Stomach smooth muscle (tissue), 2 donors: ENCODE results near the gene PDZD2.
"Not testable (repeated sequence)": the region's sequence is repeated elsewhere in the genome, so short reads cannot be mapped to it uniquely, and the experiment has no call there.

Source experiments
- H3K27ac ChIP-seq: one replicate; pipeline ENCODE4 v1.7.0; 2013; ENCODE audit warnings: mild to moderate bottlenecking, low read length, inconsistent platforms
- H3K27me3 ChIP-seq, 2 donors: one replicate each; pipeline ENCODE4 v1.7.0; 2013; ENCODE audit warnings: low read length in 2 of 2; ENCODE audit not compliant: insufficient read depth in 2 of 2, control insufficient read depth in 1 of 2
- H3K36me3 ChIP-seq, 2 donors: one replicate each; pipeline ENCODE4 v1.7.0; 2013; ENCODE audit warnings: low read length in 2 of 2; ENCODE audit not compliant: control insufficient read depth in 2 of 2, insufficient read depth in 2 of 2
- H3K4me1 ChIP-seq: one replicate; pipeline ENCODE4 v1.7.0; 2013; ENCODE audit warnings: low read length; ENCODE audit not compliant: control insufficient read depth, insufficient read depth
- H3K4me3 ChIP-seq, 2 donors: one replicate each; pipeline ENCODE4 v1.7.0; 2013; ENCODE audit warnings: low read length in 2 of 2
- H3K9ac ChIP-seq, 2 donors: one replicate each; pipeline ENCODE4 v1.7.0; 2013; ENCODE audit warnings: low read length in 2 of 2, mild to moderate bottlenecking in 1 of 2
- H3K9me3 ChIP-seq, 2 donors: one replicate each; pipeline ENCODE4 v1.7.0; 2013; ENCODE audit warnings: low read length in 2 of 2; ENCODE audit not compliant: control insufficient read depth in 2 of 2
- donor health status: healthy.
- donor health status: Pancreatic carcinoma.

Gene PDZD2

GRCh38 chr5:32116574-32117313 is 477.8 kb downstream of the PDZD2 start:
- Histone ChIP-seq H3K27me3 (no peaks in the 10 kb centered on the region), H3K27ac (no peak overlapping the region), H3K4me1 (no peaks in the 10 kb centered on the region), H3K9ac (no peak overlapping the region), H3K9me3 (no peaks in the 10 kb centered on the region), H3K4me3 (no peak overlapping the region), H3K36me3 (peaks cover 17% of the 10 kb centered on the region in 2 donors)

DNA sequence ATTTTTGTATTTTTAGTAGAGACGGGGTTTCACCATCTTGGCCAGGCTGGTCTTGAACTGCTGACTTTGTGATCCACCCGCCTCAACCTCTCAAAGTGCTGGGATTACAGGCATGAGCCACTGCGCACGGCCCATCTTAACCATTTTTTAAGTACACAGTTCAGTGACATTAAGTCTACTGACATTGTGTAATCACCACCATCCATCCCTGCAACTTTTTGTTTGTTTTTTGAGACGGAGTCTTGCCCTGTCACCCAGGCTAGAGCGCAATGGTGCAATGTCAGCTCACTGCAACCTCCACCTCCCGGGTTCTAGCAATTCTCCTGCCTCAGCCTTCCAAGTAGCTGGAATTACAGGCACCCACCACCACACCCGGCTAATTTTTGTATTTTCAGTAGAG is 480.0 kb downstream of the PDZD2 start:
- H3K9ac ChIP-seq, H3K4me1 ChIP-seq, H3K27me3 ChIP-seq, H3K9me3 ChIP-seq, H3K27ac ChIP-seq, H3K4me3 ChIP-seq: not testable (repeated sequence)
- H3K36me3 ChIP-seq, result peaks cover 6 to 11% of the 10 kb centered on the region in 2 donors

GRCh38 chr5:32123058-32123805 is 484.3 kb downstream of the PDZD2 start:
- H3K4me3 ChIP-seq, result no peak overlapping the region
- peaks cover 7 to 10% of the 10 kb centered on the region in 2 donors for H3K36me3 ChIP-seq
- no peak overlapping the region for H3K27ac ChIP-seq
- H3K27me3 ChIP-seq, result no peaks in the 10 kb centered on the region
- no peaks in the 10 kb centered on the region for H3K4me1 ChIP-seq
- H3K9me3 ChIP-seq, result no peaks in the 10 kb centered on the region
- H3K9ac ChIP-seq, result no peak overlapping the region

DNA sequence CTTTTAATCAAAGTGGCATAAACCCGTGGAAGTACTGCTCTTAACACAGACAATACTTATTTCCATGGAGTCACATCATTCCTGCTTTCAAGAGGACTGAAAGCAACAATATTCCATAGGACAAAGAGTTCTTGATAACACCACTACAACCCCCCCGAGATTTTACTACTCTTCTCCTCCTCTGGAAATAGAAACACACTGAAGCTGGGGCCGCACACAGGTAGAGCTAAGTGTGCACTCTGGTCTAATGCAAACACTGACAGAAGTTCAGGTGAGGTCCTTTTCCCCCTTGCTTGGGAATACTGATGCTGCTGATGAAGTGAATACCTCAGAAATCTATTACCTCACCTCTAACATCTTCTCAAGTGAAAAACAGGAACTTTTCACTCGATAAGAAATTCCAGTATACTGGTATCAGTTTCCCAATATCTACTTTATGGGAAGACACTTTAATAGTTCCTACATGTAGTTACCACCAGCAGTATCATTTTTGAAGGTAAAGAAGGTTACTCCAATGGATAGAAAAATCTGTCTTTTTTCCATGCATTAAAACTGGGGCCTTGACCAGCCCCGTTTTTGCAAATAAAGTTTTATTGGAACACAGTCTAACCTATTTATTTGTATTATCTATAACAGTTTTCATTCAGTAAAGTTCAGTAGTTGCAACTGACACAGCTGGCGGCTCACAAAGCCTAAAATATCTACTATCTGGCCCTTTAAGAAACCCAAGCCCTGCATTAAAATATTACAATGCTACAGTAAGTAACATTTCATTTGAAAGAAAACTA is 485.2 kb downstream of the PDZD2 start:
- H3K36me3 ChIP-seq, result peaks cover 7 to 10% of the 10 kb centered on the region in 2 donors
- no peak overlapping the region for H3K9ac ChIP-seq
- H3K27me3 ChIP-seq, result no peaks in the 10 kb centered on the region
- H3K27ac ChIP-seq, result no peak overlapping the region
- no peaks in the 10 kb centered on the region for H3K9me3 ChIP-seq
- H3K4me1 ChIP-seq, result no peaks in the 10 kb centered on the region
- H3K4me3 ChIP-seq, result no peak overlapping the region

- H3K4me3 ChIP-seq, result no peak overlapping the region
- no peaks in the 10 kb centered on the region for H3K4me1 ChIP-seq
- no peaks in the 10 kb centered on the region for H3K9me3 ChIP-seq
- H3K36me3 ChIP-seq, result peaks cover 5 to 7% of the 10 kb centered on the region in 2 donors
- no peak overlapping the region for H3K27ac ChIP-seq
- H3K27me3 ChIP-seq, result no peaks in the 10 kb centered on the region
- no peak overlapping the region for H3K9ac ChIP-seq
Measured at GRCh38 chr5:32126691-32127090, 487.8 kb downstream of the PDZD2 start.

DNA sequence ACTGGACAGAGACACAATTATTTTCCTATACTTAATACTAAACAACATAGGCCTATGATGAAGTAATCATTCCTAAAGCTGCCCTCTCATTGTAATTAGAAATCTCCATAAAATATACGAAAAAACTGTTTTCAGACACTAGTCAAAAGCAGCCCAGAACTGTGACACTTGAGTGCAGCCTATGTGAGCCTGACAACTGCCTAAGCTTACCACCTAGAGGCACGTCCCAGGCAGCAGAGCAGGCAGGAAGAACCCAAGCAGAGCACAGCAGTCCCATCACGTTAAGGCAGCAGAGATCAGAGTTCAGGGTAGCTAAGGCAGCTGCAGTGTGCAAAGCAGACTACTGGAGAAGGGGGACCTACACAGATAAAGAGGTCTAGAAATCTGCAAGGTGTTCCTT is 488.8 kb downstream of the PDZD2 start:
- peaks cover 5 to 7% of the 10 kb centered on the region in 2 donors for H3K36me3 ChIP-seq
- H3K27me3 ChIP-seq, result no peaks in the 10 kb centered on the region
- no peak overlapping the region for H3K9ac ChIP-seq
- H3K27ac ChIP-seq, result no peak overlapping the region
- no peak overlapping the region for H3K4me3 ChIP-seq
- no peaks in the 10 kb centered on the region for H3K4me1 ChIP-seq
- no peaks in the 10 kb centered on the region for H3K9me3 ChIP-seq

DNA sequence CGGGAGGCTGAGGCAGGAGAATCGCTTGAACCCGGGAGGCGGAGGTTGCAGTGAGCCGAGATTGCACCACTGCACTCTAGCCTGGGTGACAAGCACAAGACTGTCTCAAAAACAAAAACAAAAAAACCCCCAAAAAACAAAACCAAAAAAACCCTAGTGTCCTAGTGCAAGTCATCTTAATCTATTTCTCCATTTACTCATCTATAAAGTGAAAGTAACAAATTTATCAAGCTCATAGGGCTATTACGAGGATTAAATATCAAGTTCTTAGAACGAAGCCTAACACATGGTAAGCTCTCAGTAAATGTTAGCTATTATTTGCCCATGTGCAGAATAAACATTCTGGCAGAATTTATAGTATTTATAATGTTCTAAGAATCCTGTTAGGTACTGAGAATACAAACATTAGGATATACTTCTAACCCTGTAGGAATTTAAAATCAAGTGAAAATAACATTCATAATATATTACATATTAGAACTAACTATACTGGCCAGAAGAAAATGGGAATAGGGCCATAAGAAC is 490.2 kb downstream of the PDZD2 start:
- Histone ChIP-seq H3K36me3 (peaks cover 6 to 7% of the 10 kb centered on the region in 2 donors), H3K27me3 (no peaks in the 10 kb centered on the region), H3K4me3 (no peak overlapping the region), H3K9me3 (no peaks in the 10 kb centered on the region), H3K9ac (no peak overlapping the region), H3K27ac (no peak overlapping the region), H3K4me1 (no peaks in the 10 kb centered on the region)

- H3K27ac ChIP-seq, result no peak overlapping the region
- no peaks in the 10 kb centered on the region for H3K4me1 ChIP-seq
- no peak overlapping the region for H3K9ac ChIP-seq
- H3K4me3 ChIP-seq, result no peak overlapping the region
- no peaks in the 10 kb centered on the region for H3K27me3 ChIP-seq
- H3K36me3 ChIP-seq, result peaks cover 15 to 17% of the 10 kb centered on the region in 2 donors
- H3K9me3 ChIP-seq, result no peaks in the 10 kb centered on the region
Measured at GRCh38 chr5:32130865-32131264, 491.9 kb downstream of the PDZD2 start.

DNA sequence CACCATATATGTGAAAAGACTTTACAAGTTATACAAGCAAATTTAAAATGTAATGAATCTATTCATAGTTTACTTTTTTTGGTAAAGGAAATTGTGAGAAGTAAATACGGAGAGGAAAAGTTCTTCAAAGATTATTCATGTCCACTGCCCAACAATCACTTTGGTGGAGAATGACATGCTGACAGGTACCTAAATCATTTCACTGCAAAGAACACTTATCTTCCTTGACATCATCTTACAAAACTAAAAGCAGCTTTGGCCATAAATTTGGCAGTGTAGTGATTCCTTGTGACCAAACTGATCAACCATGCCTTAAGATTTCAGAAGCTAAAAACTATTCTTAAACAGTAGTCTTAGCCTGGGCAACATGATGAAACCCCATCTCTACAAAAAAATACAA is 492.7 kb downstream of the PDZD2 start:
- no peaks in the 10 kb centered on the region for H3K27me3 ChIP-seq

DNA sequence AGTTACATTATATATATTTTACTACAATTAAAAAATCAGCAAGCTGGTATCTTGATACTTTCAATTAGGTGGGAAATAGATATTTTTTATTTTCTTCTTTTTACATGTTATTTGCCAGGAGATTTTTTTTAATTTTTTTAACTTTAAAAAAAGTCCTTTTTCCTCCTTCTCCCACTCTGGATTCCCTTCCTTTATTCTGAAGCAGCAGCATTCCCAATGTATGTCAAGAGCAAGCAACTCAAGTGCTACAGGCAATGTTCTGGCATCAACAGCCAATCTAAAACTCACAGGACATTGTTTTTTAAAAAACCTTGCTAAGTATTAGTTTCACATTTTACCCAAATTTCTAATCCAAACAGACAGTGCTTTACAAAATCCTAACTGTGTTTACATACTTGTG is 493.8 kb downstream of the PDZD2 start:
- Histone ChIP-seq H3K36me3 (peaks cover 12% of the 10 kb centered on the region in 2 donors), H3K27ac (no peak overlapping the region), H3K9me3 (no peaks in the 10 kb centered on the region), H3K4me1 (no peaks in the 10 kb centered on the region), H3K9ac (no peak overlapping the region), H3K27me3 (no peaks in the 10 kb centered on the region), H3K4me3 (no peak overlapping the region)

More for the DNA sequence above, 492.7 kb downstream of the PDZD2 start:
- Histone ChIP-seq H3K27ac (no peak overlapping the region), H3K36me3 (peaks cover 12% of the 10 kb centered on the region in 2 donors), H3K4me3 (no peak overlapping the region), H3K4me1 (no peaks in the 10 kb centered on the region), H3K9me3 (no peaks in the 10 kb centered on the region), H3K9ac (no peak overlapping the region)
